ENCODE results near the gene LGALS9B.
"Not testable (repeated sequence)": the region's sequence is repeated elsewhere in the genome, so short reads cannot be mapped to it uniquely, and the experiment has no call there.

LGALS9B gene

DNA sequence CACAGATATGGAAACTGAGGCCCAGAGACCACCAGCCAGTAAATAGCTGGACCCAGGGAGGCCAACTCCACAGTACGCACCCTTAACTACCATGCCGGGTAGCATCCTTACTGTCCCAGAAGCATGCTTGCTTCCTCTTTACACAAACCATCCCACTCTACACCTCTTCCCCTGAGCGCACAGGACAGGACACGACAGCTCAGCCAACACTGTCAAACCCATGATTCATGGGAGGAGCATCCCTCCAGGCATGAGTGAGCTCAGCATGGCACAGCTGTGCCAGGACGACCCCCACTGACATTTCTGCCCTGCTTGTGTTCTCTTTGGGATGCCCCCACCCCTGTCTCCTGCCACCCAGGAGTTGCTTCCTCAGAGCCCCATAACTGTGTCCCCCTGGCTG is 340 bp downstream of the LGALS9B start:
- DNase-seq = not testable (repeated sequence)

DNA sequence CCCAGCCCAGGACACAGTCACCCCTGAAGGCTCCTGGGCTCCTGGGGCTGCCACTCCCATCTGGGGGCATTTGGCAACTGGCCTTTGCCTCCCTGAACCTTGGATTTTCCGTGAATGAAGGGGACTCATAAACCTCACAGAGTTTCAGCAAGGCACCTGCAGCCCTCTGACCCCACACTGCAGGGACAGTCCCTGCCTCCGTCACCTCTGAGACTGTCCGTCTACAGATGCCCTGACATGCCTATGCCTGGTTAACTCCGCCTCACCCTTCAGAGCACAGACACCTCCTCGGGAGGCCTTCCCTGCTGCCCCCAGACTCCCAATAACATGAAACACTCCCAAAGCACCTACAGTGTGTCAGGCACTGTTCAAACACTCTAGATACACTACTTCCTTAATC is 786 bp downstream of the LGALS9B start:
- DNase-seq = not testable (repeated sequence)

DNA sequence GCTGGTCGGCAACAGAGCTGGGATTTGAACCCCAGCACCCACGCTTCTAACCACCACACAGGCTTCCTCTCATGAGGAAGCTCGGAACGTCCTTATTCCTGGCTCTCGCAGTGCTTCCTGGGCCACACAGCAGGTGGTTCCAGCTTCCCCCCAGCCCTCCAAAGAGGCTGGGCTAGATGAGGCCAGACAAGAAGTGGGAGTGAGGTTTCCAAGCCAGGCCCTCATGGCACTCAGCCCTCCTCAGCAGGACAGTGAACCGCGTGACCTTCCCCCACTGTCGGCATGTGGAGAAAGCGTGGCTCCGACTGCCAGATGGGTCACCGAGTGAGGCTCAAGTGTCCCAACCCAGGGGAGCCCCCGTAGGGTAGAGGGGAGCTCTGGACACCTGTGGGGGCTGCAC is 1.8 kb downstream of the LGALS9B start:
- DNase-seq = not testable (repeated sequence)

DNA sequence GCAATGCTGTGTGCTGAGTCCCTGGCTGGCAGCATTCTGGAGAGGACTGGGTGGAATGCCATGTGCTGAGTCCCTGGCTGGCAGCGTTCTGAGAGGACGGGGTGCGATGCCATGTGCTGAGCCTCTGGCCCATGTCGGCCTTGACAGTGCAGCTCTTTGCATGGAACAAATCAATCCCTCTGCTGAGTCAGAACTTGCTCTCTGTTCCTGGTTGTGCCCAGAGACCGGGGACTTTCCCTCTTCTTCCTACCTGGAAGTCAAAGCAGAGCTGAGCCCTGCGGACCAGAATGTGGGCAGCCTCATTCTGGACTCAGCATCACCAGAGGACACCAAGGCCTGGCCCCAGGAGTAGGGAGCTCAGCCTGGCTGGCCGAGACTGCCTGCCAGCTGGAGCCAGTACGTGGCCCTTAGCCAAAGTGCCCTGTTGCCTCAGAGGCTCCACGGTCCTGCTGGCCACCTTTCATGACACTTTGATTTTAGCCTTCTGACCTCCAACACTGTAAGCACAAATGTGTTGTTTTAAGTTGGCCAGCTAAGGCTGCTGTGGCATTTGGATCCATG is 2.4 kb downstream of the LGALS9B start:
- DNase-seq = not testable (repeated sequence)

DNA sequence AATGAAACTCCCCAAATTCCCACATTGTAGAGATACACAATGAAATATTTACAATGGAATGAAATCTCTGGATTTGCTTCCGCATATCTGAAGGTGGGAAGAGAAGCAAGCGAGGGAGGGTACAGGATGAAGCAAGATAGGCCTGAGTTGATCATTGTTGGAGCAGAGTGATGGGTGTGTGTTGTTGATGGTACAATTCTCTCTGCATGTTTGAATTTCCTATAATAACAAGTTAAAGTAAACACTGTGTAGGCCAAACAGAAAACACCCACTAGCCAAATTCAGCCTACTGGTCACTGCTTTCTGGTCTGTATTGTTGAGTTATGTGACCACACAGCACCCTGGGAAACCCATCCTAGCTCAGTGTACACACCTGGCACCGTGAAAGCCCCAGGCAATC is 5.2 kb downstream of the LGALS9B start:
- not testable (repeated sequence) for DNase-seq

DNA sequence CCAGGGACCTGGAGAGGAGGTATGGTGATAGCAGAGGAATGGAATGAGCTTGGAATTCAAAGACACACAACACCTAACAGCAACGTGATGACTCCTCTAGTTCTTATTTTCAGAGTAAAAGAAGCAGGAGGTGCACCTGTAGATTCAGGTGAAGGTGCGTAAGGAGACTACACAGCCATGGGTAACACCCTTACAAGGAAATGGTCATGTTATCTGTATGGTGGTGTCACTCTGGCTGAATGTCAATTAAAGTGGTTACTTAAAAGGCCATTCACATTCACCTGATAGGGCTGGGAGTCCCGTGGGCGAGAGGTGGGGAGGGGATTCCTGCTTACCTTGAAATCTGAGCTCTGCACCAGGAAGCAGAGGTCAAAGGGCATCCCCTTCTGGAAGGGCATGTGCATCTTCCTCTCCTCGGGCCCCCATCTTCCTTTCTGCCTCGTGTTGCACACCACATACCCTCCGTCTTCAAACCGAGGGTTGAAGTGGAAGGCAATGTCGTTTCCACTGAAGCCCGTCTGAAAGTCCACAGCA is 9.4 kb downstream of the LGALS9B start:
- not testable (repeated sequence) for DNase-seq

DNA sequence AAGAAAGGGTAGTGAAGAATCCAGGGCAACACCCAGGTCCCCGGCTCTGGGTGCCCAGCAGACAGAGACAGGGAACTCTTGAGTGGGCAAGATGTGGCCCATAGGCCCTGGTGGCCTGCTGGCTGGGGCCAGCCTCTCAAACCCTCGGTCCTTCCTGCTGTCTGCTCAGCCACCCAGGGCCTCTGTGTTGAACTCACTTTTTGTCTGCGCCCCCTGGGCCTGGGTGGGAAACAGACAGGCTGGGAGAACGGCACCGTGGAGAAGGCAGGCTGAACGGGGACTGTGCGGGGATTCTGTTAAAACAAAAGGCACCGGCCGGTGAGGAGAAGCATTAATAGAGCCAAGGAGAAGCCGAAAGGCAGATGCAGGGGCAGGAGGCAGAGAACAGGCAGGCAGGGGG is 12.2 kb downstream of the LGALS9B start:
- DNase-seq = not testable (repeated sequence)

DNA sequence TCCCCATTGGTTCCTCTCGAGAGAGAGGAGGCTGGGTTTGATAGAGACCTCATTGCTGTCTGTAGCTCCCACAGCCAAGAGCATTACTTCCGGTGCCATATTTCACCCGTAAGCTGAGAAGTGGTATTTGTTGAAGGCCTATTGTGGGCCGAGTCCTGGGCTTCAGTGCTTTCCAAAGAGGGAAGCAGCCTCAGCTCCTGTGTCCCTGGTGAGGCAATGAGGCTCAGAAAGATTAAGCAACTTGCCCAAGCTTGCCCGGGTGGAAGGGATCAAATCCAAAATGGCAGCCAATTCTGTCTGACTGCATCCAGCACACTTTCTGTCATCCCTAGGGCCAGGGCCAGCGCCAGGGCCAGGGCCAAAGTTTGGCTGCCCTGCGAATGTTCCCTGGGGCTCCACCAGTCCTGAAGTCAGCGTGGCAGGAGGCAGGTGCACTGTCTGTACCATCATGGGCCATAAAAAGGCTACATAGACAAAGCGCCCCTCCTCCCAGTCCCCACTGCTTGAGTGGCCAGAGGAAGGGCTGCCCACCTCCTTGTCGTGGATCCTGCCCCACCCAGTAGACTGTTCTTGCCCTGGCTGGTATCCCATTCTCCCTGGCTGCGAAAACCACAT is 13.4 kb downstream of the LGALS9B start:
- DNase-seq = not testable (repeated sequence)

DNA sequence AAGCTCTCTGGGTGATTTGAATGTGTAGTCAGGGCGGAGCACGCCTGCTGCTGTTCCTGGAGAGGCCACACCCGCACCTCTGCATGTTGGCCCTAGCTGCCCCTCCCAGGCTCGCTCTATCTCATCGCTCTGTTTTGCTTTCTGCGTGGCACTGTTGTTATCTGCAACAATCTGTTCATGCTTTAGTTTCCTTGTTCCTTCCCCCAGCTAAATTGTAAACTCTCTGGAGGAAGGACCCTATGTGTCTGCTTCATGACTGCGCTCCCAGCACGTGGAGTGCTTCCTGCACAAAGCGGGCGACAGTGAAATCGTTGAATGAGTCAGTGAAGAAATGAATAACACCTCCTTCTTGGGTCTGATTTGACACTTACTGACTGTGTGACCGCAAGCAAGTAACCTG is 16.5 kb downstream of the LGALS9B start:
- not testable (repeated sequence) for DNase-seq

DNA sequence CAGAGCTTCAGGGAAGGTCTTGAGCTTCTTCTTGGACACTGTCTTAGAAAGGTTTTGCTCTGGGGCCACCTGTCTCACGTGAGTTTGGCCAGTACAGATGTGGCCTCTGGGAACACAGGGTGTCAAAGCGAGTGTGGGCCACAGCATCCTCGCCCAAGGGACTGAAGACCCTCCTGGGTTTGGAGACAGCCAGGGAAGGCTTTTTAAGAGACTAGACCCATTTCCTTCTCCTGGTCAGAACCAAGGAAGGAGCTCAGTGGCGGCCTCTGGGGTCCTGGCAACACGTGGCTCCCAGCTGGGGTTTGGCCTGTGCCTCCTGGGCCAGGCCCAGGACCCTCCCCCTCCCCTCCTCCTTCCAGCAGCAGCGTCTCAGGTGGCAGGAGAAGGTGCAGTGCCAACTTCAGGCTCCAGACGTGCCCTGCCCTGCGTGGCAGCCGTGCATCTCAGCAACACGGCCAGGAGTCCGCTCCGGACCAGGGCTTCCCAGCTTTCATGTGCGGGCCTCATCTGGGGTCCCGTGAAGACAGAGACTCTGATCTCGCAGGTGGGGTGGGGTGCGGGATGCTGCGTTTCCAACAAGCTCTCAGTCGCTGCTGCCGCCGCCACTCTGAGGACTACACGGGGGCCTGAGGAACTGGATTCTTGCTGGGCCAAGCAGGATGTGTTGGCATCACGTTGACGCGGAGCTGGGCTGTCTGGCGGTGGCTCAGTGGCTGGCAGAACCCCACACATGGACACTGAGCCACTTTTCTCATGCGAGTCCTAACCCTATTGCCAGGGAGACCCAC is 19.6 kb downstream of the LGALS9B start:
- not testable (repeated sequence) for DNase-seq

DNA sequence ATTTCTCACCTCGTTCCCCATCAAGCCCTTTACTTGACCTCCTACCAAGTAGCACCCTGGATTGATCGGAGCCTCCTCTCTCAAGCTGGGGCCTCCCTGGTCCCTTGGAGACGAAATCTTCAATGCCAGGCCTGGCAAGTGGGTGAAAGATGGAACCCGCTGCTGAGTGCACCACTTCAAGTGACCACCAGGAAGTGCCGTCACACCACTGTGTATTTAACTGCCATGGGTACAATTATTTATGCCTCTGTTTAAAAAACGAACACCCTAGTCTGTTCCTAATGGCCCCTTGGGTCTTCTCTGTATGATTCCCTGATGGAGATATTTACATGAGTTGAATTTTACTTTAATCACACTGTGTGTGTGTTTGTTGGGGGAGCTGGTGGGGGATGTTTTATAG is 20.4 kb downstream of the LGALS9B start:
- DNase-seq = peak; percentile 1

DNA sequence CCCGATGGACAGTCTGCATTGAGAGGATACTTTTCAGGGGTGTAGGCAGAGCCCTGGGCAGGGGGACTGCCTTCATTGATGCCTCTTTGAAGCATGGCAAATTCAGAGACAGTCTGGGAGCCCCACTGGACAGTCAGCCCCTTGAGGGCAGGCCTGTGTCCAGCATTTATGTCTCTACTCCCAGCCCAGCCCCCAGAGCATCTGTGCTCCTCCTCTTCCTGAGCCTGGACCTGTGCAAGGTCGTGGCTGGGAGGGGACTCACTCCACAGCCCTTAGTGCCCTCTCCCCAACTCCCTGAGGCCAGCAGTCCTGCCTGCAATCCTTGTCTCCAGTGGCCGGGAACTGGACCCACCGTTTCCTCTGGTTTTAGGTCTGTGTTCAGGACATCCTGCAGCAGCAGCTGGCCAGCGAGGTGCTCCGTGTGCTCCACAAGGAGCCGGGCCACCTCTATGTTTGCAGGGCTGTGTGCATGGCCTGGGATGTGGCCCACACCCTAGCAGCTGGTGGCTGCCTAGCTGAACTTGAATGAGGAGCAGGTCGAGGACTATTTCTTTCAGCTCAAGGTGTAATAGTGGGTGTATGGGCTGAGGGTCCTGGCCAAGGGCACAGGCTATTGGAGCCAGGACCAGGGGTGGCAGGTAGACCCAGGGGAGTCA is 22.6 kb downstream of the LGALS9B start:
- not testable (repeated sequence) for DNase-seq

DNA sequence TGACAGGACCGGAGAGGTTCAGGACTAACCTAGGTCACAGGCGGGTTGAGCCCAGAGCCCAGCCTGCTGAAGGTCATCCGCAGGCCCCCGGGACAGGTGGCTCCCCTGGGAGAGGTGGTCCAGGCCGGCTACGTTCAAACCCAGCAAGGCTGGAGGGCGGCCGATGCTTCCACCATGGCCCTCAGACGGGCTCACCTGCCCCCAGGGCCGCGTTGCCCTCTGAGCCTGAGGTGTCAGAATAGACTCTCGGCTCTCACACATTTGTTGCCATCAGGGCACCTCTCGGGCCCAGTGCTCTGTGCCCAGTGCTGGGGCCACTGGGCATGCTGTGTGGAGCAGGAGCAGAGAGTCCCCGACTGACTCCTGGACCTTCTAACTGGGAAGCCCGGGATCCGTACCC is 23.2 kb downstream of the LGALS9B start:
- not testable (repeated sequence) for DNase-seq

DNA sequence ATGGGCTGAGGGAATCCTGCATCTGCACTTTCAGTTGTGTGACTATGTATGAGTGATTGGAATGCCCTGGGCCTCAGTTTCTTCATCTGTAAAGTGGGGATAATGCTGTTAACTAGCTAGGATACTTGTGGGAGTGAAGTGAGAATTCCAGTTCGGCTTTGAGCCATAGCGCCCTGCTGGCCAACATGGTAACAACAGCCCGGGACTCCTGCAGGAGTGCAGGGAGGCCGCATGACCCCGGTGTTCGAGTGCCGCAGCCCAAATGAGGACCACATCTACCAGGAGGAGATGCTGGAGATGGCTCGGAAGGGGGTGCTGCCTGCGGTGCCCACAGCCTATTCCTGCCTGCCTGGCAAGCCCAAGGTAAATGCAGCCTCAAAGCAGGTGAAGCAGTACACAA is 23.7 kb downstream of the LGALS9B start:
- DNase-seq = not testable (repeated sequence)

DNA sequence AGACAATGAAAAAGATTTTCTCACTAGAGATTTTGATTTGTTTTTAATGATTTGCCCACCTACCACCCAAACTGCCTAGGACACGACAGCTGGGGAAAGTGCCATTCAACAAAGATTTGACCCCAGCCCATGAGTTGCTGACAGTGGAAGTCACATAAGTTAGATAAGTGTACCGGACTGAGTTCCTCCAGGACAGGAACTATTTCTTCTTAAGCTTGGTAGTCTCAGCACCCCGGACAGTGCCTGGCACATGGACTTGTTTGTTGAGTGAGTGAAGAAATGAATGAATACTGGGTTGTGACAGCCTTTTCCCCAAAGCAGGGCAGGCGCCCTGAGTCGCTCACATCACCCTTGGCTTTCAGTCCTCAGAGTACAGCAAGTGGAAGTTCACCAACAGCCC is 26.7 kb downstream of the LGALS9B start:
- not testable (repeated sequence) for DNase-seq

DNA sequence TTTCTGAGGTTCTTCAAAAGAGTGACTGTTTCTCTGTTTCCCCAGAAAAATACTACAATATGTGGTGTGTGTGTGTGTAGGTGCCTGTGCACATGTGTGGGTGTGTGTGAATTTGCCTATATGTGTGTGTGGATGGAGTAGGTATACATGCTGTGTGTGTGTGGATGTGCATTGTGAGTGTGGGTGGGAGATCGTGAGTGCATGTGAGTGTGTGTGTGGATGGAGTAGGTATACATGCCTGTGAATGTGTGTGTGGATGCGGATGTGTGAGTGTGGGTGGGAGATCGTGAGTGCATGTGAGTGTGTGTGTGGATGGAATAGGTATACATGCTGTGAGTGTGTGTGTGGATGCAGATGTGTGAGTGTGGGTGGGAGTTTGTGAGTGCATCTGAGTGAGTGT is 32.2 kb downstream of the LGALS9B start:
- DNase-seq = not testable (repeated sequence)

DNA sequence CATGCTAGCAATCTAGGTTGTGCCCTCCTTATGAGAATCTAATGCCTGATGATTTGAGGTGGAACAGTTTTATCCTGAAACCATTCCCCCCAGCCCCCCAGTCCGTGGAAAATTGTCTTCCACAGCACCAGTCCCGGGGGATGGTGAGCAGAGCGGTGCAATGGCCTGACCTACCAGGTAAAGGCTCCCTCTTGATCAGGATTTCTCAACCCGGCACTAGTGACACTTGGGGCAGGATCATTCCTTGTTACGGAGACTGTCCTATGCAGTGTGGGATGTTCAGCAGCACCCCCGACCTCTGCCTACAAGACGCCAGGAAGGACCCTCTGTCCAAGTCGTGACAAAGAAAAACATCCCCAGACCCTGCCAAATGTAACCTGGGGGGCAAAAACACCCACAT is 34.0 kb downstream of the LGALS9B start:
- DNase-seq = not testable (repeated sequence)

DNA sequence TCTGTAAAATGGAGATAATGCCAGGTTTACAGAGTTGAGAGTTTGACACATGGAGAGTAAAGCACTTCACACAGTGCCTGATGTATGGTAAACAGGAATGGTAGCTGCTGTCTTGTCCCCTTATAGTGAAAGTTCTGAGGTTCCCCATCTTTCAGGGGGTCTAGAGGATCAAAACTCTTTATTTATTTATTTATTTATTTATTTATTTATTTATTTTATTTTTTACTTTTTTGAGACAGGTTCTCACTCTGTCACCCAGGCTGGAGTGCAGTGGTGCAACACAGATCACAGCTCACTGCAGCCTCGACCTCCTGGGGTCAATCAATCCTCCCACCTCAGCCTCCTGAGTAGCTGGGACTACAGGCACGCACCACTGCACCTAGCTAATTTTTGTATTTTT is 40.1 kb downstream of the LGALS9B start:
- not testable (repeated sequence) for DNase-seq

DNA sequence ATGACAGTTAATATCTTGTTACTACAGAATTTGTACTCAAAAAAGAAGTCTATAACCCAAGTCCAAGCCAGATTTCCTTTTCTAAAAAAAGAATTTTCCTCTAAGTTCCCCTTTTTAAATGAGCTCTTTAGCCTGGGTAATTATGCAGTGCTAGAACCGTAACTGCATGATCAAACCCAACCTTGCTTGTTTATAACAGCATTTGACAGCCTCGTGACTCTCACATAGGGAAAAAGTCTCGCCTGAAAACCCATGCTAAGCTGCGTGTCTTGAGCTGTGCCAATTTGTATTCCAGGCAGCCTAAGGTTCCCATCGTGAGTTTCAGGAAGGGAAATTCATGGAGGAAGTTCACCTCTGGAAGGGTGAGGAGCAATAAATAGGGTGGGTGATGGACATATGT is 44.5 kb downstream of the LGALS9B start:
- not testable (repeated sequence) for DNase-seq

DNA sequence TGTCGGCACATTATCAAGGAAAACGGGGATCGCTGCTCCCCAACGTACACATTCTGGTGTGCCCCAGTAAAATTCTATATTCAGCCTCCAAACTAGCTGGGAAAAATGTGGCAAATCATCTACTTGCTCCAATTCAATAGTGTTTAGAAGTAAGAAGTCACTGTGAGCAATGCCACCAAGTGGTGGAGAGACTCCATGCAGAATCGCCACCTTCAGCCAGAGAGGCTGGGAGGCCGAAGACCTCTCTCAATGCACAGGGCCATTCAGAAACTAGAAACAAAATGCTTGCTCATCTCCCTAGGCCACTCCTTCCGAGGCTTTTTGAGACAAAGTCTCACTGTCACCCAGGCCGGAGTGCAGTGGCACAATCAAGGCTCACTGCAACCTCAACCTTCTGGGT is 48.5 kb downstream of the LGALS9B start:
- not testable (repeated sequence) for DNase-seq

DNA sequence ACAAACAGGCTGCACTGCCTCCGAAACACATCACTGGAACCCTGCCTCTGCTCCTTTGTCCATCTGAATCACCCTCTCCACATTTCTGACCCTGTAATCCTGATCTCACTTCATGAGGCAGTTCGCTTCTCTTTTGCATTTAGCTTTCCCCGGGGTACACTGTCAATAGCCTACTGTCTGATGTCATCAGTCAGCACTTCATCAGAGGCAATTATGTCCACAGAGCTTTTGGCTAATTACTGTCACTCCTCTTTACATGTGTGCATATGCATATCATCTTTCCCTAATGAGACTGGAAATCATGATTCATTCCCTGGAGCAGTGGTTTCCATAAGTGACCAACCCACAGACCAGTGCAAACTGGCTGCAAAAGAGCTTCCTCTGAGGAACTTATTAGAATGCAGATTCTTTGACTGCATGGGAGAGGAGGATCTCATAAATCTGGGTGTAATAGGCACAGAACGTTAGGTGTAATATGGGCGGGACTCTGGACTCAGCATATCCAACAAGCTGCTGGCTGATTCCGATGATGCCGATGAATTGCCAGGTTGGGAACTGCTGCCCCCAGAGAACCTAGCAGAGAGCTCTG is 49.8 kb downstream of the LGALS9B start:
- DNase-seq = not testable (repeated sequence)

DNA sequence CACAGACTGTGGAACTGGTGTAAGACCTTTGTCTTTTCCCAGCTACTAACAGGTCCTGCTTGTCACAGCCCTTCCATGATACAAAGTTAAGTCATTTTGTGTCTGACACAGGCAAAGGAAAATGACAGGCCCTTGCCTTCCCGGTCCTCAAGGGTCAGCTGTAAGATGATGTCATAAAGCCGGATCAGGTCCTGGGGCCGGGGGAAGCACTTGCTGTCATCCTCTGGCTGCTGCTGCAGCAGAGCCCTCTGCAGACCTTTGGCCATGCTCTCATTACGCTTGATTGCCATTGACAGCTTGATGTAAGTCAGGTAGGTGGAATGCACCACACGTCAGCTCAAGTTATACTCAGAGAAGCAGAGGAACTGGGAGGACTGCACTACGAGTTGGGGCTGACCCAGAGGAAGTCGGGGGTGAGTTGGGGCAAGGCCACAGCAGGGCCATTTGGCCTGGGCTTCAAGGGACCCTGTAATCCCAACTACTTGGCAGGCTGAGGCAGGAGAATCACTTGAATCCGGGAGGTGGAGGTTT is 50.9 kb downstream of the LGALS9B start:
- DNase-seq = not testable (repeated sequence)
